NCI-H1417 treated with DMSO at 0.1 percent for 48 hours (cell line): ENCODE measurements around the gene SGSH.
"Not testable (repeated sequence)": the region's sequence is repeated elsewhere in the genome, so short reads cannot be mapped to it uniquely, and the experiment has no call there.

Experiments
- DNase-seq: peaks from one replicate; lab custom pipeline; 2025; lab: John Stamatoyannopoulos, UW

Gene SGSH

GRCh38 chr17:80220054-80220735 is at the start of gene SGSH, which contains the start of gene SLC26A11:
Gene SGSH, minus strand, starts transcription at chr17:80220333. Its CDS starts 20 bp downstream, at chr17:80220313.
Gene SLC26A11, plus strand, starts transcription at chr17:80220427. Its CDS starts 1,134 bp downstream, at chr17:80221561.
- no peak for DNase-seq

GRCh38 chr17:80269405-80269807 is 49.3 kb upstream of the SGSH start:
- no peak for DNase-seq

- no peak for DNase-seq
Observed at GRCh38 chr17:80268427-80268826, 48.3 kb upstream of the SGSH start.

GRCh38 chr17:80267391-80267790 is 47.3 kb upstream of the SGSH start:
- DNase-seq, result no peak

- no peak for DNase-seq
Observed at GRCh38 chr17:80265205-80266068, 45.3 kb upstream of the SGSH start.

- no peak for DNase-seq
Observed at GRCh38 chr17:80264205-80265075, 44.3 kb upstream of the SGSH start.

- no peak for DNase-seq
Observed at GRCh38 chr17:80263253-80264204, 43.4 kb upstream of the SGSH start.

GRCh38 chr17:80262775-80263244 is 42.7 kb upstream of the SGSH start:
- DNase-seq, result no peak

GRCh38 chr17:80262291-80262690 is 42.2 kb upstream of the SGSH start:
- no peak for DNase-seq

GRCh38 chr17:80261895-80262279 is 41.8 kb upstream of the SGSH start:
- no peak for DNase-seq

- DNase-seq, result no peak
Observed at GRCh38 chr17:80261159-80261894, 41.2 kb upstream of the SGSH start.

- DNase-seq, result no peak
Observed at GRCh38 chr17:80260791-80261158, 40.6 kb upstream of the SGSH start, which contains the start of gene RNF213. Gene RNF213, plus strand, starts transcription at chr17:80260852. Its CDS starts 2,830 bp downstream, at chr17:80263682.

GRCh38 chr17:80260069-80260535 is 40.0 kb upstream of the SGSH start:
- DNase-seq, result no peak

GRCh38 chr17:80259457-80260068 is 39.4 kb upstream of the SGSH start:
- DNase-seq, result no peak

- not testable (repeated sequence) for DNase-seq
Observed at GRCh38 chr17:80258296-80258695, 38.2 kb upstream of the SGSH start.

- DNase-seq, result no peak
Observed at GRCh38 chr17:80257716-80258213, 37.6 kb upstream of the SGSH start.

GRCh38 chr17:80256034-80256350 is 35.9 kb upstream of the SGSH start:
- DNase-seq, result no peak

GRCh38 chr17:80254396-80255251 is 34.5 kb upstream of the SGSH start:
- DNase-seq, result no peak
